NCI-H2227 (cell line): ENCODE measurements around the gene ENTPD8.

Source experiments
- DNase-seq: peaks from one replicate; lab custom pipeline; 2025; ENCODE audit not compliant: unreplicated experiment; lab: John Stamatoyannopoulos, UW

The ENTPD8 gene

GRCh38 chr9:137448602-137448962 lies 7.4 kb upstream of the ENTPD8 start:
- no peak for DNase-seq

DNA sequence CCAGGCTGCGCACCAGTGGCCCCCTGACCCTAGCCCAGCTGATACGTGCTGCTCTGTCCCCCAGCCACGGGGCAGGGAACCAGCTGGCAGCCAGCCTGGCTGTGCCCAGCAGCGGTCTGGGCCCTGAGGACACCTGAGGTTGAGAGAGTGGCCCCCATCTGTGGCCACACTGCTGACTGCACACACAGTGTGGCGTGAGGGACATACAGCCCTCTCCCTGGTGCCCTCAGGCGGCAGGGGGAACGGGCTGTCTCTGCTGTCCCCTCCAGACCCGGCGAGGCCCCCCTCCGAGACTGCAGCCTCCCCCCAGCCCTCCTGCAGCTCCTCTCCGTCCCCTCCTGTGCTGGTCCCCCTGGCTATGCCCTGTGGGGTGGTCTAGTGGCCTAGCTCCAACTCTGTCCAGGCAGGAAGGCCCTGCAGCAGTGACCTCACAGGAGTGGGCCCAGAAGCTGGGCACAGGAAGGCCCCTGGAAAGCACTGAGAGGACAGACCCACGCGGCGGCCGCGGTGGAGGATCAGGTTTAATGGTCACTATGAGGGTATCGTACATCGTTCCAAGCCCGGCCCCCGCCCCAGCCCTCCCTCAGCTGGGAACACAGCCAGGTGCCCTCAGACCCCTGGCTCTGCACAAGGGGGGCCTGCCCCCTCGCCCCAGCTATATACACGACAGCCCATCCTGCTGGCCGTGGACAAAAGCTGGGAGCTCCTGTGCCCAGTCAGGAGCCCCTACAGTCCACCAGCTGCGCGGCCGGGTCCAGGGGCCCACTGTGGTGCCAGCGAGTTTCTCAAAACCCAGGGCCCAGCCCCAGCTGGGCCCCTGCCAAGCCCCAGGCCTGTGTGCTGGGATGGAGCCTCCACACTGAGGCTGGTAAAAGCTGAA lies 6.8 kb upstream of the ENTPD8 start:
- DNase-seq: no peak

DNA sequence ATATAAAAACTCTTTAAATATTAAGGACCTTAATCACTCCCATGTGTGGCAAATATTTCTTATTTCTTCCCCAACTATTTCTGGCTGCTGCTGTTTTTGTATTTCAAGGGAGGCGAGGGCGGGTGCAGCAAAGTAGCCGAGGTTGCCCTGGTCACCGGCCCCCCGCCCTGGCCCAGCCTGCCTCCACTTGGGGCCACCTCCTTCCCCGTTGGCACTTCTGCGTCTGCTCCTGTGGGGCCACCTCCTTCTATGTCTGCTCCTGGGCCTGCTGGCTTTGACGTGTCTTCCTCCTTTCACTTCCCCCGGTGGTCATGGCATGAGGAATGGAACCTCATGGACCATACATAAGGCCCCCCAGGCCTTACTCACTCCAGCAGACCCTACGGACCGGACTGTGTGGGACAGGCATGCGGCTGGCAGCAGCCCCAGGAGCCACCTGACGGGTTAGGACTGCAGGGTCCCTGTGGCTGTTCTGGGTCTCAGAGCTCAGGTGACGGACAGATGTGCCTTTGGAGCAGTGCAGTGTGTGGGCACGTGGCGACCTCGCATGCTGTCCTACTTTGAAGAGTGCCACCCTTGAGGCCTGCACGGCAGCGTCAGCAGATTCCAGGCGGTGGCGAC lies 5.8 kb upstream of the ENTPD8 start:
- DNase-seq: no peak

- no peak for DNase-seq
Observed at GRCh38 chr9:137445930-137446431, 4.8 kb upstream of the ENTPD8 start.

DNA sequence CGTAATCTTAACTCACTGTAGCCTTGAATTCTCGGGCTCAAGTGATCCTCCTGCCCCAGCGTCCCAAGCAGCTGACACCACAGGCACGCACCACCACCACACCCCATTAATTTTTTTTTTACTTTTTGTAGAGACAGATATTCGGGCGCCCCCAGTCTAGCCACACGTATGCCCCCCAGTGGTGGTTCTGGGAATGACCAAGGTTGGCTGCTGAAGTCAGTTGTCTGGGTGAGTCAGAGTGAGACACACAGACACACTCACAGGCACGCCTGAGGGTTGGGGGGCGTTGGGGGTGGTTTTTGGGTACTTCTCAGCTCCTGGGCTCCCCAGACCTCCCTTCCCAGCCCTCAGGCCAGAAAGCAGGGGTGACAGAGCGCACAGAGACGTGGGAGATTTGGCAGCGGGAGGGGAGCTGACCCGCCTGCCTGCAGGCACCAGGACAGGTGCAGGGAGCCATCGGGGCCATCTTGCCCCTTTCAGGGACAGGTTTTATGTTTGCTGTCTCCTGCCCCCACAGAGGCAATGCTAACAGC lies 4.2 kb upstream of the ENTPD8 start:
- peak; percentile 63 for DNase-seq

DNA sequence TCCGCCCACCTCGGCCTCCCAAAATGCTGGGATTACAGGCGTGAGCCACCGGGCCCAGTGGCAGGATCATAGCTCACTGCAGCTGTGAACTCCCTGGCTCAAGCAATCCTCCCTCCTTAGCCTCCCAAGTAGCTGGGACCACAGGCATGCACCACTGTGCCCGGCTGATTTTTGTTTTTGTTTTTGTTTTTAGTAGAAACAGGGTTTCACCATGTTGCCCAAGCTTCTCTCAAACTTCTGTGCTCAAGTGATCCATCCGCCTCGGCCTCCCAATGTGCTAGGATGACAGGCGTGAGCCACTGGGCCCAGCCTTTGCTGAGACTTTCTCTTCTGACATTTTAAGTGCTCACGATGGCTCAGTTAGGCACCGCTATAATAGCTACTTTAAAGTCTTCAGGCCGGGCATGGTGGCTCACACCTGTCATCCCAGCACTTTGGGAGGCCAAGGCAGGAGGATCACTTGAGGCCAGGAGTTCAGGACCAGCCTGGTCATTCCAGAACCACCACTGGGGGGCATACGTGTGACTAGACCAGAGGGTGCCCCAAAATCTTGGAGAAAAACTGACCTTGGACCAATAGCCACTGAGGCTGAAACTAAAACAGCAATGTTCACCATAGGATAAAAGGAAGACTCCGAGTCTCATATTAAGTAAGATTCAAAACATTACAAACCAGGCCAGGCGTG lies 3.1 kb upstream of the ENTPD8 start:
- DNase-seq: no peak

DNA sequence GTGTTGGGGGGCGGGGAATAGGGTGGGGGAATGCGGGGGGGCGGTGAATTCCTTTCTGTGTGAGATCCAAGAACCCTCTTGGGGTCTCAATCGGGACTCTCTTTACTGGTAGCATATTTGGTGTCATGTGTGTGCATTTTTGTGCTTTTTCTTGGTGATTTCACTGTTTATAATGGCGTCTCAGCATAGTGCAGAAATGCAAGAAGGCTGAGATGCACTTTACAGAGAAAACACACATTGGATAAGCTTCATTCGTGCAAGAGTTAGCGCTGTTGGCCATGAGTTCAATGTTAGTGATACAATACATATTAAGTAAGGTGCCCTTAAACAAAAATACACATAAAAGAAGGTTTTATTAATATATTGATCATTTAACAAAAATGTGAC lies 771 bp upstream of the ENTPD8 start:
- DNase-seq: no peak

GRCh38 chr9:137439158-137439714 lies 1.9 kb downstream of the ENTPD8 start:
- DNase-seq: no peak

DNA sequence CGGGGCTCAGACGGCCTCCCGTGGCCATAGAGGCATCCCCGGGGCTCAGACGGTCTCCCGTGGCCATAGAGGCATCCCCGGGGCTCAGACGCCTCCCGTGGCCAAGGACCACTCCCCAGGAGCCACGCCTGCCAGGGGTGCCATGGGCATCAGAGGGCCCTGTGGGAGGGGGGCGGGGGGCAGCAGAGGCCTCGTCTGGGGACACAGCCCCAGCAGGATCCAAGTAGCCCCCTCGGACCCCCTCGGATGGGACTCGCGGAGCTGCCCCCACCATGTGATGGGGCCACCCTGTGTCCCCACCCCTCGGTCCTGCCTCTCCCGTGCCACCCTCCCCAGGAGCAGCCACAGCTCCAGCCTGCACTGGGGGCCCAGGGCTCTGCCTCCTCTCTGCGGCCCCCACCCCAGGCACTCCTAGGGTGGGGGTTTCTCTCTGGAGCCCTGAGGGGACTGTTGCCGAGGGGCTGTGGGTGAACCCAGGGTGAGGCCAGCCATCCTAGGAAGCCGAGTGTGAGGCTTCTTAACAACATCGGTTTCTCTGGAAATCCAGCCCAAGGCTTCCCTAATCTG lies 2.5 kb downstream of the ENTPD8 start:
- DNase-seq: no peak

DNA sequence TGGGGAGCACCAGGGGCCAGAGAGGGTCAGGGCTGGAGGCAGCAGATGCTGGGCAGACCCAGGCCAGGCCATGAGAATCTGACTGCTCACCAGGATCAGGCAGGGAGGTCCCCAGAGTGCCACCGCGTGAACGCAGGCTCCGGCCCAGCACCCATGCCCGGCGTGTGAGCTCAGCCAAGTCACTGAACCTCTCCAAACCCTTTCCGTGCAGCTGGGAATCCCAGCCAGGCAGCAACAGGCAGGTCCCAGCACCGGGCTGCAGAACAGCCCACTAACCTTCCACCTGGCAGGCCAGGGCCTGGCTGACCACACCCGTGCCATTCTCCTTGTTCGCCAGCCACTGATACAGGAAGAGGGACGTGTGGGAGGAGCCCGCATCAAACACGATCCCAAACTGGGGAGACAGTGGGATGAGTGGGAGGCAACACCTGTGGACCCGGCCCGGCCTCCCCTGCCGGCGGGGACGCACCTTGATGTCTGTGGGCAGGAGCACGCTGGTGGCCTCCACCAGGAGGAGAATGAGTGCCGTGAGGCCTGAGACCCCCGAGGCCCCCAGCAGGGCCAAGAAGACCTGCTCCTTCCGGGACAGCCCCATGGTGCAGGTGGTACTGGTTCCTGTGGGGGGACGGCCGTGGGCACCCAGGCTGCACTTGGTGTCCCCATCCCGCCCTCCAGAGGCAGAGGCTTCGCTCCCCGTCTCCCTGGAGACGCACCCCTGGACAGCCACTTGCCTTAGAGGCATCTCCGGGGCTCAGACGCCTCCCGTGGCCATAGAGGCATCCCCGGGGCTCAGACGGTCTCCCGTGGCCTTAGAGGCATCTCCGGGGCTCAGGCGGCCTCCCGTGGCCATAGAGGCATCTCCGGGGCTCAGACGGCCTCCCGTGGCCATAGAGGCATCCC lies 3.2 kb downstream of the ENTPD8 start:
- DNase-seq: no peak

GRCh38 chr9:137436761-137437600 lies 4.2 kb downstream of the ENTPD8 start:
- DNase-seq: no peak

DNA sequence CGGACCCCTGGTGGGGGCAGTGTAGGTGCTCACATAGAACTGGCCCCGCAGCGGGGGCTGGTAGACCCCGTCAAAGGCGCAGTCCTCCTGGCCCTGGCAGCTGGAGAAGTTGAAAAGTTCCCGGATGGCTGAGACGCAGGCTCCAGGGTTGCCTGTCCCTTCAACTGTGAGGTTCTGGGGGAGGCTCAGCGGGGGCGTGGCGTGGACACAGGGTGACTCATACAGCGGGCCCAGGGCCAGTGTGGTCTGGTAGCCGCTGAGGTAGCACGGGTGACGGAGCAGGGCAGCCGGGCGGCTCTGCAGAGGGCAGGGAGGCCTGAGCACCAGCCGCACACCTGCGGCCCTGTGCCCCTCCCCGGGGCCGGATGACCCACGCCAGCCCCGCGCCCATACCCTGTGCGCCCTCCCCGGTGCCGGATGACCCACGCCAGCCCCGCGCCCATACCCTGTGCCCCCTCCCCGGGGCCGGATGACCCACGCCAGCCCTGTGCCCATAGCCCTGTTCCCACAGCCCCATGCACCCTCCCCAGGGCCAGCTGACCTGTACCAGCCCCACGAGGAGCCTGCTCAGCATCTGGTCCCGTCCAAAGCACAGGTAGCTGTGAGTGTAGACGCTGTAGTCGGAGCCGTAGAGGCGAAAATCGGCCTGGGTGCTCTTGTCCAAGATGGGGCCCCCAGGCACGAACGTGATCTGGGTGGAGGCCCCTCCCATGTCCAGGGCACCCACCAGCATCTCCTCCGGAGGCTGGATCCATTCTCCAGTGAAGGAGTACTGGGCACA lies 5.0 kb downstream of the ENTPD8 start:
- no peak for DNase-seq

DNA sequence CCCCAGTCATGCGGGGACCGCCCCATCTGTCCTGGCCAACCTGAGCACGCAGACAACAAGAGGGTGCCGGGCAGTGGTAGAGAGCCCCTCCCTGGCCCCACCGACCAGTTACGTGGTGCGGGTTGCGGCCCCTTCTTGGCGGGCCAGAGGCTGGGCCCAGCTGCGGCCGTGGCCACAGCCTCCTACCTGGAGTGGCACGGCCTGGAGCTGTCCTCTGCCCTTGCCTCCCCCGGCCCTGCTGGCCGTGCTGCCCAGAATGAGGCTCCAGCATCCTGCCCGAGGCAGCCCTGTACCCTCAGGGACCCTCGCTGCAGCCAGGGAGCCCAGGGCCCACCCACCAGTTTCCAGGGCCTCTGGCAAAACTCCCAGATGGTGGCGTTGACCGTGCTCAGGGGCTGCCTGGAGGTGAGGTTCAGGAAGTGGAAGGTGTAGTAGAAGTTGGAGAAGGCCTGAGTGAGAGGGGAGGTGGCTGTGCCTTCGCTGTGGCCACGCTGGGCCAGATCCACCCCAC lies 5.7 kb downstream of the ENTPD8 start:
- no peak for DNase-seq

GRCh38 chr9:137434498-137435380 lies 6.4 kb downstream of the ENTPD8 start:
- DNase-seq: no peak

- DNase-seq: no peak
Observed at GRCh38 chr9:137433916-137434431, 7.2 kb downstream of the ENTPD8 start.

- DNase-seq: no peak
Observed at GRCh38 chr9:137433349-137433915, 7.7 kb downstream of the ENTPD8 start.
